Mesothelial cell of epicardium (in vitro differentiated cells): Measurements from ENCODE around the gene SP100. TPM values are rescaled to one million over a fixed set of nuclear protein-coding genes. Genes with fewer than 3 reads are reported as not detected.

Experiments
- DNase-seq, 2 experiments: peaks; one replicate each; pipeline ENCODE4 v3.0.0; 2021; ENCODE audit warnings: low spot score in 2 of 2; ENCODE audit not compliant: unreplicated experiment in 2 of 2
- H3K27ac Mint-ChIP-seq: 2 replicates; pipeline ENCODE4 v1.8.0; 2021; ENCODE audit warnings: mixed read lengths
- H3K27me3 Mint-ChIP-seq: 2 replicates; pipeline ENCODE4 v1.8.0; 2021; ENCODE audit warnings: low read depth, mixed read lengths
- H3K36me3 Mint-ChIP-seq: 2 replicates; pipeline ENCODE4 v1.8.0; 2021; ENCODE audit warnings: mixed read lengths
- H3K4me1 Mint-ChIP-seq: 2 replicates; pipeline ENCODE4 v1.8.0; 2021; ENCODE audit warnings: mixed read lengths
- H3K4me3 Mint-ChIP-seq: 2 replicates; pipeline ENCODE4 v1.8.0; 2021; ENCODE audit warnings: mild to moderate bottlenecking, moderate library complexity, mixed read lengths
- H3K9me3 Mint-ChIP-seq: 2 replicates; pipeline ENCODE4 v1.8.0; 2021; ENCODE audit warnings: mixed read lengths
- total RNA-seq: library from RNA; stranded (reverse); gene quantifications from 3 replicates; pipeline ENCODE4 v1.2.1, GENCODE V29; 2021
- TF ChIP-seq, protein P1 (sequence below): fragments of 200-600 bp; sonication (generic); IDR thresholded peaks from one replicate; pipeline ENCODE4 v1.5.0; 2021; ENCODE audit warnings: antibody characterized with exemption; ENCODE audit not compliant: unreplicated experiment

SP100 gene
- total RNA-seq, 1 donor from 2014 or later = 52.0 TPM

DNA sequence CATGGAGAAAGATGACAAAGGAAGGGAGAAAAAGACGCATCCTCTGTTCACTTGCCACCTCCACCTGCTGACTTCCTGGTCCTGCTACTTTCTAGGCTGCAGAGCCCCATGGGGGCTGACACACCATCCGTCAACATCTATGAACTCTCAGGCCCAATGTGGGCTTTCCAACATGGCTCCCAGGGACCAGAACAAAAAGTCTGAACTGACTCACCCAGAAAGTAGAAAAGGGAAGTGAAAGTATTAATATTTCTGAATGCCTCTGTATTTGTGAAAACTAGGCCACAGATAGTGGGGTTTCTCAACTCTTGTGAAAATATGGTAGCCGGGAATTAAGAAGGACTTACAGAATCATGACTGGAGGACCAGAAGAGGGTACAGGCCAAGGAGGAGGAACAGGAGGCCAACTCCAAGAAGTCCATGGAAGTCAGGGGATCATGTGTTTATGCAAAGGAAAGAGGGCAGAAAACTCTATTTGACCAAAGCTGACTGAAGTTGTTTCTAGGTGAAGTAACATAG is 173.6 kb downstream of the SP100 start:
- Mint-ChIP-seq H3K9me3 (no peaks in the 10 kb centered on the region), H3K4me1 (no peaks in the 10 kb centered on the region)
- DNase-seq = no peak

DNA sequence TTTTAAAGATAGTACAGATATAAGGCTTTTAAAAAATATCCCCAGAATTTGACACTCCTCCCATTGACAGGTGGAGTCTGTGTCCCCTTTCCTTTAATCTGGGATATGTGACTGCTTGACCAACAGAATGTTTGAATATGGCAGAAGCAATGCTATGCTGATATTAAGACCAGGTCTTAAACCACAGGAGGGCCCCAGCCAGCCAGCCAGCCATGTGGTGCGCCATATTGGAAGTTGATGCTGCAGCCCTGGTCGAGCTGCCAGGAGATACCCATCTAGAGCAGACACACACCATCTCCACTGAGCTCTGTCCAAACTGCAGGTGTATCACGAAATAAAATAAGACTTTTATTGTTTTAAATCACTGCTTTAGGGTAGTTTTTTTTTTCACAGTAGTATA is 174.3 kb downstream of the SP100 start:
- Mint-ChIP-seq H3K36me3 (no peaks in the 10 kb centered on the region), H3K27me3 (peaks cover 1% of the 10 kb centered on the region), H3K9me3 (no peaks in the 10 kb centered on the region), H3K4me1 (no peaks in the 10 kb centered on the region), H3K4me3 (no peak overlapping the region), H3K27ac (no peak overlapping the region)
- DNase-seq = no peak
- TF ChIP-seq, protein P1, sequence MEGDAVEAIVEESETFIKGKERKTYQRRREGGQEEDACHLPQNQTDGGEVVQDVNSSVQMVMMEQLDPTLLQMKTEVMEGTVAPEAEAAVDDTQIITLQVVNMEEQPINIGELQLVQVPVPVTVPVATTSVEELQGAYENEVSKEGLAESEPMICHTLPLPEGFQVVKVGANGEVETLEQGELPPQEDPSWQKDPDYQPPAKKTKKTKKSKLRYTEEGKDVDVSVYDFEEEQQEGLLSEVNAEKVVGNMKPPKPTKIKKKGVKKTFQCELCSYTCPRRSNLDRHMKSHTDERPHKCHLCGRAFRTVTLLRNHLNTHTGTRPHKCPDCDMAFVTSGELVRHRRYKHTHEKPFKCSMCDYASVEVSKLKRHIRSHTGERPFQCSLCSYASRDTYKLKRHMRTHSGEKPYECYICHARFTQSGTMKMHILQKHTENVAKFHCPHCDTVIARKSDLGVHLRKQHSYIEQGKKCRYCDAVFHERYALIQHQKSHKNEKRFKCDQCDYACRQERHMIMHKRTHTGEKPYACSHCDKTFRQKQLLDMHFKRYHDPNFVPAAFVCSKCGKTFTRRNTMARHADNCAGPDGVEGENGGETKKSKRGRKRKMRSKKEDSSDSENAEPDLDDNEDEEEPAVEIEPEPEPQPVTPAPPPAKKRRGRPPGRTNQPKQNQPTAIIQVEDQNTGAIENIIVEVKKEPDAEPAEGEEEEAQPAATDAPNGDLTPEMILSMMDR = no peak

More for the DNA sequence above, 173.6 kb downstream of the SP100 start:
- Mint-ChIP-seq H3K4me3 (no peak overlapping the region), H3K36me3 (no peaks in the 10 kb centered on the region), H3K27ac (no peak overlapping the region), H3K27me3 (peaks cover 1% of the 10 kb centered on the region)
- TF ChIP-seq, protein P1 = no peak

DNA sequence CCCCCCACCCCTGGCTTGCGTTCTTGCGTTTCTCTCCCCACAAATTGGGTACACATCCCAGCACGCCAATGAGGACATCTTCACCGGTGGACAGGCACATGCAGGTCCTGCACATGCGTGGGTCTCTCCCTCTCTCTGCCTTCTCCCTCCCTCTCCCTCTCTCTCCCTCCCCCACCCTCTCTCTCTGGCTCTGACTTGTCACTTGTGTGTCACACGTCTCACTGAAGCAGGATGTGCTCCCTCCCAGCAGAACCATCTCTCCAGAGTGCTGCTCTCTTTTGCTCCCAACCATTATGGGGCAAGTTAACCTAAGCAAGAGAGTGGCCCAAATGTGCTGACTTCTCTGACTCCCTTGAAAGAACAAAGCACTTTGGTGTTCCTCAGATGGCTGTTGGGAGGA is 175.8 kb downstream of the SP100 start:
- no peaks in the 10 kb centered on the region for H3K4me1 Mint-ChIP-seq
- peaks cover 5% of the 10 kb centered on the region for H3K27me3 Mint-ChIP-seq

DNA sequence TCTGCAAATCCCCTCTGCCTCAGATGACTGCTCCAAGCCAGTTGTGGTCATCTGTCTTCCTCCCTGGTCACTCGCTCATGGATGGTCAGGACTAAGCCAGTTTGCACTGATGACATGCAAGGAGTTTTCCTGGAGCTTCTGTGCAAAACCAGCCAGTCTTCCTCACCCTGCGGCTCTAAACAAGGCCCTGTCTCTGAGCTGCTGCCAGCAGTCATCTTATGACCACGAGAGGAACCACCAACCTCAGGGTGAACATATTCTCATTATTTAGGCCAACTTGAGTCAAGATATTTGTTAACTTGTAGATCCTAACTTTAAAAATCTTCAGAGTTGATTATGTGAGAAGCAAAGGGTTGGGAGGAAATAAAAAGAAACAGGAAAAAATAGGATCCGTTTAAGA is 176.8 kb downstream of the SP100 start:
- DNase-seq = no peak
- Mint-ChIP-seq H3K9me3 (no peaks in the 10 kb centered on the region), H3K4me3 (no peak overlapping the region)

More for the DNA sequence above, 175.8 kb downstream of the SP100 start:
- no peak for DNase-seq
- Mint-ChIP-seq H3K36me3 (no peaks in the 10 kb centered on the region), H3K4me3 (no peak overlapping the region), H3K9me3 (no peaks in the 10 kb centered on the region), H3K27ac (no peak overlapping the region)
- TF ChIP-seq, protein P1 = no peak

More for the DNA sequence above, 176.8 kb downstream of the SP100 start:
- TF ChIP-seq, protein P1 = no peak
- peaks cover 13% of the 10 kb centered on the region for H3K27me3 Mint-ChIP-seq
- no peaks in the 10 kb centered on the region for H3K4me1 Mint-ChIP-seq
- H3K27ac Mint-ChIP-seq = no peak overlapping the region
- no peaks in the 10 kb centered on the region for H3K36me3 Mint-ChIP-seq

Other genes with a start within 250 kb of the SP100 start
- gene SP110, start 196.2 kb upstream of the SP100 start, total RNA-seq = 28.8 to 30.9 TPM (median 29.6 TPM) in 3 replicates
- 0.34 to 0.75 TPM (median 0.54 TPM) in 3 replicates for gene SP140, start 190.5 kb upstream of the SP100 start, total RNA-seq
- gene SP140L, start 89.0 kb upstream of the SP100 start, total RNA-seq = 4.5 to 7.2 TPM (median 7.2 TPM) in 3 replicates